A673 (cell line): ENCODE data around the gene PRKG1.

ENCODE experiments used
- CTCF ChIP-seq: fragments of 300-800, 200-600 bp; sonication (generic); conservative IDR thresholded peaks from 2 replicates; pipeline ENCODE4 v1.5.1; 2017; ENCODE audit warnings: low read depth, mild to moderate bottlenecking, antibody characterized with exemption, low read length, moderate library complexity, mixed read lengths
- EZH2 ChIP-seq: fragments of 200-600 bp; sonication (generic); IDR thresholded peaks from 2 replicates; pipeline ENCODE4 v1.6.1; 2017; ENCODE audit warnings: borderline replicate concordance, low read depth, mild to moderate bottlenecking, mixed read lengths, antibody characterized with exemption, low read length; ENCODE audit not compliant: poor library complexity, severe bottlenecking

GRCh38 chr10:51241461-51241860, 167.2 kb downstream of the PRKG1 start:
- TF ChIP-seq CTCF (no peak), EZH2 (no peak)
